B cell (primary cell): ENCODE measurements around the gene SERPINA7. TPM values are rescaled to one million over a fixed set of nuclear protein-coding genes. Genes with fewer than 3 reads are reported as not detected.

ENCODE experiments used
- ATAC-seq: fragments of 200-7000 bp; cut with Tn5 transposase; one replicate; pipeline ENCODE4 v1.10.0; 2021; ENCODE audit warnings: low read depth, mild to moderate bottlenecking, moderate number of reproducible peaks, moderate library complexity
- CTCF ChIA-PET: fragments of 350-600 bp; sonication (Branson Sonifier 250); formaldehyde crosslinking; loops from one replicate; lab custom pipeline; 2021; ENCODE audit warnings: antibody characterized with exemption, inconsistent platforms; lab: Charles Lee
- POLR2A ChIA-PET: fragments of 350-600 bp; sonication (Branson Sonifier 250); formaldehyde crosslinking; loops from one replicate; lab custom pipeline; 2021; ENCODE audit warnings: antibody characterized with exemption; lab: Charles Lee
- DNase-seq: peaks from one replicate; pipeline ENCODE4 v3.0.0; 2013
- H2AFZ ChIP-seq: 2 replicates; pipeline ENCODE4 v1.6.1; 2012; ENCODE audit warnings: mild to moderate bottlenecking, low read depth, low read length; ENCODE audit not compliant: insufficient read depth, poor library complexity, severe bottlenecking
- H3K27ac ChIP-seq, 2 donors: 1 replicate in 1 of 2; 2 replicates in 1 of 2; pipeline ENCODE4 v1.5.1; 2012 to 2013; ENCODE audit warnings: low read length in 2 of 2, mild to moderate bottlenecking in 2 of 2, moderate library complexity in 1 of 2
- H3K27me3 ChIP-seq, 4 experiments: fragments of 200-600 bp in 1 of 4; sonication (generic) in 1 of 4; replicated peaks in 1 of 4; 1 replicate in 2 of 4; 2 replicates in 2 of 4; pipeline versions ENCODE4 v1.6.1 to v1.7.0; 2013 to 2016; ENCODE audit warnings: low read length in 3 of 4, mild to moderate bottlenecking in 2 of 4, mixed read lengths in 1 of 4, moderate library complexity in 1 of 4; ENCODE audit not compliant: insufficient read depth in 4 of 4, control insufficient read depth in 3 of 4; ENCODE audit errors: control extremely low read depth in 1 of 4
- H3K36me3 ChIP-seq, 2 experiments: replicated peaks in 1 of 2; 1 replicate in 1 of 2; 2 replicates in 1 of 2; pipeline versions ENCODE4 v1.6.1 to v1.7.1; 2013; ENCODE audit warnings: low read length in 1 of 2; ENCODE audit not compliant: insufficient read depth in 2 of 2, control insufficient read depth in 1 of 2; ENCODE audit errors: control extremely low read depth in 1 of 2, extremely low read depth in 1 of 2
- H3K4me1 ChIP-seq, 2 donors: fragments of 200-600 bp in 1 of 2; sonication (generic) in 1 of 2; 1 replicate in 1 of 2; 2 replicates in 1 of 2; pipeline versions ENCODE4 v1.5.1 to v1.6.1; 2013 to 2017; ENCODE audit warnings: low read length in 2 of 2; ENCODE audit not compliant: control insufficient read depth in 2 of 2, insufficient read depth in 2 of 2
- H3K4me2 ChIP-seq: replicated peaks from 2 replicates; pipeline ENCODE3; 2012; ENCODE audit warnings: mild to moderate bottlenecking, low read depth, low read length; ENCODE audit not compliant: poor library complexity, severe bottlenecking
- H3K4me3 ChIP-seq, 5 experiments: fragments of 200-600 bp in 1 of 5; sonication (generic) in 1 of 5; 1 replicate in 3 of 5; 2 replicates in 2 of 5; pipeline versions ENCODE4 v1.5.1 to v1.7.0; 2011 to 2016; ENCODE audit warnings: low read length in 4 of 5, mild to moderate bottlenecking in 4 of 5, low read depth in 2 of 5, control low read depth in 1 of 5, moderate library complexity in 1 of 5; ENCODE audit not compliant: insufficient read depth in 1 of 5; ENCODE audit errors: control extremely low read depth in 1 of 5, extremely low read depth in 1 of 5
- H3K79me2 ChIP-seq: fragments of 200-600 bp; sonication (generic); one replicate; pipeline ENCODE4 v1.6.0; 2016; ENCODE audit warnings: low read length; ENCODE audit not compliant: control insufficient read depth, insufficient read depth
- H3K9ac ChIP-seq: fragments of 200-600 bp; sonication (generic); 2 replicates; pipeline ENCODE4 v1.6.1; 2017; ENCODE audit warnings: mild to moderate bottlenecking, low read length, moderate library complexity
- H3K9me3 ChIP-seq, 3 donors: one replicate each; pipeline versions ENCODE4 v1.6.1 to v1.7.1; 2013; ENCODE audit warnings: low read length in 2 of 3; ENCODE audit not compliant: control insufficient read depth in 2 of 3, insufficient read depth in 1 of 3; ENCODE audit errors: control extremely low read depth in 1 of 3
- H4K20me1 ChIP-seq: 2 replicates; pipeline ENCODE4 v1.6.0; 2012; ENCODE audit warnings: mild to moderate bottlenecking, low read length; ENCODE audit not compliant: insufficient read depth, control insufficient read depth, poor library complexity, severe bottlenecking
- H3K27ac Mint-ChIP-seq: one replicate; pipeline ENCODE4 v1.8.0; 2021; ENCODE audit warnings: mixed read lengths
- H3K27me3 Mint-ChIP-seq: one replicate; pipeline ENCODE4 v1.8.0; 2021; ENCODE audit warnings: mixed read lengths
- H3K4me1 Mint-ChIP-seq: one replicate; pipeline ENCODE4 v1.8.0; 2021; ENCODE audit warnings: mixed read lengths
- H3K4me3 Mint-ChIP-seq: one replicate; pipeline ENCODE4 v1.8.0; 2021; ENCODE audit warnings: mixed read lengths
- H3K9me3 Mint-ChIP-seq: one replicate; pipeline ENCODE4 v1.8.0; 2022; ENCODE audit warnings: mixed read lengths; ENCODE audit not compliant: insufficient read depth
- EZH2 ChIP-seq: IDR thresholded peaks from 2 replicates; pipeline ENCODE4 v1.6.1; 2012; ENCODE audit warnings: borderline replicate concordance, low read depth, mild to moderate bottlenecking, moderate library complexity, low read length; ENCODE audit not compliant: insufficient read depth, poor library complexity, severe bottlenecking
- WGBS: methylation state at CpG from one replicate; pipeline ENCODE4 v1.1.5; 2013; ENCODE audit warnings: missing lambda C conversion rate; ENCODE audit not compliant: insufficient coverage; 5-methylcytosine and 5-hydroxymethylcytosine counted together
- intact Hi-C: fragments of 100-400 bp; cut with micrococcal nuclease; formaldehyde crosslinking; loops from one replicate; pipeline ENCODE4 v1.10.0; 2022
- polyA plus RNA-seq: library from polyadenylated mRNA; depleted of rRNA; stranded (reverse); fragments of >200 nt; gene quantifications from 2 replicates; pipeline ENCODE4 v1.2.3, GENCODE V29; 2012
- total RNA-seq, 2 donors: library from RNA; stranded (reverse); fragments of 120-200 nt in 1 of 2; gene quantifications; 1 replicate in 1 of 2; 2 replicates in 1 of 2; pipeline versions ENCODE4 v1.2.3 to v1.2.4, GENCODE V29; 2013 to 2022
- TF ChIP-seq, protein P1 (sequence below): fragments of 200-600 bp; IDR thresholded peaks from one replicate; pipeline ENCODE4 v1.8.0; 2022; ENCODE audit warnings: antibody characterized with exemption, mild to moderate bottlenecking

Gene SERPINA7
- total and polyA plus RNA-seq, 2 donors (not counting 1 experiment from before 2014, with no cell fraction given): not detected

DNA sequence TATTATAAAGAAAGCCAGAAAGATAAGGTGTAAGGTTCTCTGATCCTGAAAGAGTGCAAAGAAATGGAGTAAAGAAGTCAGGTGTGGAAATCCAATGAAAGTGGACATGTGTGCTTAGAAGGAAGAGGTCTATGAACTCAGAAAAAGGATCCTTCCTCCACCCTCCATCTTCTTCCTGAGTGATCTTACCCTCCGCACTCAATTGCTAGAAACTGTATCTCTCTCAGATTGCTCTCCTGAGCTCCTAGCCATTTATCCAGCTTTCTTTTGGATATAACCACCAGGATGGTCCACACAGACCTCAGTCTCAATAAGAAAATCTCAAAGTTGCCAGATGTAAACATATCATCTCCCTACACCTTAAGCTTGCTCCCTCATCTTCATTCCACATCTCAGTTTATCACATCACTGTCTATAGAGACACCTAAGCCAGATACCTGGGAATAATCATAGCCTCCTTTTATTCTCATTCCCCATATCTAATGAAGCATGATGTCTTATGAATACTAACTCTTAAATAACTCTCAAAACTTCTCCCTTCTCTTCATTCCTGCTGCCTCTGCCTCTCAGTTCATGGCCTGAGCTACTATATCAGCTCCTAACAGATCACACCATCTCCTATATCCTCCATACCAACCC is 573 bp downstream of the SERPINA7 start:
- no peak for DNase-seq
- no peaks in the 10 kb centered on the region for H3K9me3 ChIP-seq
- ChIA-PET POLR2A (no interaction called here), CTCF (no interaction called here)
- intact Hi-C loops: no loop called here
- Mint-ChIP-seq H3K4me1 (no peaks in the 10 kb centered on the region), H3K4me3 (no peak overlapping the region), H3K27me3 (no peaks in the 10 kb centered on the region), H3K9me3 (no peaks in the 10 kb centered on the region), H3K27ac (no peak overlapping the region)
- WGBS: 100% methylated on average over 1 of the region's 1 CpG
- H2AFZ ChIP-seq: no peak overlapping the region
- TF ChIP-seq EZH2: no peak
- TF ChIP-seq, protein P1, sequence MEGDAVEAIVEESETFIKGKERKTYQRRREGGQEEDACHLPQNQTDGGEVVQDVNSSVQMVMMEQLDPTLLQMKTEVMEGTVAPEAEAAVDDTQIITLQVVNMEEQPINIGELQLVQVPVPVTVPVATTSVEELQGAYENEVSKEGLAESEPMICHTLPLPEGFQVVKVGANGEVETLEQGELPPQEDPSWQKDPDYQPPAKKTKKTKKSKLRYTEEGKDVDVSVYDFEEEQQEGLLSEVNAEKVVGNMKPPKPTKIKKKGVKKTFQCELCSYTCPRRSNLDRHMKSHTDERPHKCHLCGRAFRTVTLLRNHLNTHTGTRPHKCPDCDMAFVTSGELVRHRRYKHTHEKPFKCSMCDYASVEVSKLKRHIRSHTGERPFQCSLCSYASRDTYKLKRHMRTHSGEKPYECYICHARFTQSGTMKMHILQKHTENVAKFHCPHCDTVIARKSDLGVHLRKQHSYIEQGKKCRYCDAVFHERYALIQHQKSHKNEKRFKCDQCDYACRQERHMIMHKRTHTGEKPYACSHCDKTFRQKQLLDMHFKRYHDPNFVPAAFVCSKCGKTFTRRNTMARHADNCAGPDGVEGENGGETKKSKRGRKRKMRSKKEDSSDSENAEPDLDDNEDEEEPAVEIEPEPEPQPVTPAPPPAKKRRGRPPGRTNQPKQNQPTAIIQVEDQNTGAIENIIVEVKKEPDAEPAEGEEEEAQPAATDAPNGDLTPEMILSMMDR: no peak
- no peaks in the 10 kb centered on the region for H3K36me3 ChIP-seq
- H4K20me1 ChIP-seq: no peaks in the 10 kb centered on the region
- no peaks in the 10 kb centered on the region for H3K4me1 ChIP-seq
- H3K27ac ChIP-seq: no peak overlapping the region
- no peak overlapping the region for H3K4me3 ChIP-seq
- no peak overlapping the region for H3K4me2 ChIP-seq
- no peaks in the 10 kb centered on the region for H3K27me3 ChIP-seq
- no peaks in the 10 kb centered on the region for H3K79me2 ChIP-seq
- no peak for ATAC-seq
- no peak overlapping the region for H3K9ac ChIP-seq

DNA sequence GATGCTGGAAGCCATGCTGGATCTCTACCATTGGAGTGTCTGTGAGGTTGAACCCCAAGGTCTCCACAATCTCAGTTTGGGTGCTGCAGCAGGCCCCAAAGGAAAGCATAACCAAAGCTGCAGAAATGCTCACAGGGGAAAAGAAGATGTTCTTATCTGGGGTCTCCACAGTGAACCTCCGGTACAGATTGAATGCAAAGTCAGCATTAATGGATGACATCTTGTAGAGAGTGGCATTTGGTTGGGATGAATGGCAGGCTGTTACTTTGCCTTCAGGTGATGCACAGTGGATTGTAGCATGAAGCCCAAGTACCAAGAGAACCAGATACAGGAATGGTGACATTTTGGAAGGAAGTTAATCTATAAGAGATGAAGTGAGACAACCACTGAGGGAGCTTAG is 1.8 kb downstream of the SERPINA7 start:
- Histone ChIP-seq H3K4me2 (no peak overlapping the region), H4K20me1 (no peaks in the 10 kb centered on the region), H3K4me3 (no peak overlapping the region), H2AFZ (no peak overlapping the region), H3K9ac (no peak overlapping the region), H3K9me3 (no peaks in the 10 kb centered on the region), H3K4me1 (no peaks in the 10 kb centered on the region), H3K79me2 (no peaks in the 10 kb centered on the region), H3K27ac (no peak overlapping the region), H3K36me3 (no peaks in the 10 kb centered on the region), H3K27me3 (no peaks in the 10 kb centered on the region)
- CTCF ChIA-PET: no interaction called here
- 86% methylated on average over 1 of the region's 1 CpG for WGBS
- ATAC-seq (no peak), DNase-seq (no peak)
- POLR2A ChIA-PET: no interaction called here
- Mint-ChIP-seq H3K27ac (no peak overlapping the region), H3K9me3 (no peaks in the 10 kb centered on the region), H3K4me1 (no peaks in the 10 kb centered on the region), H3K27me3 (no peaks in the 10 kb centered on the region), H3K4me3 (no peak overlapping the region)
- TF ChIP-seq, protein P1: no peak
- no peak for TF ChIP-seq EZH2
- intact Hi-C loops: no loop called here
